Activated CD4-positive, CD25-positive, alpha-beta regulatory T cell (primary cell): ENCODE measurements around the gene ANKS1A.
A peak's percentile ranks its signal among the peaks of the same experiment; 100 is the strongest.

Experiments
- DNase-seq, 4 experiments: peaks; one replicate each; lab custom pipeline; 2025; lab: John Stamatoyannopoulos, UW

ANKS1A gene

GRCh38 chr6:34957231-34957783, 68.3 kb downstream of the ANKS1A start:
- no peak for DNase-seq

- no peak for DNase-seq
Measured at GRCh38 chr6:34958734-34959133, 69.7 kb downstream of the ANKS1A start.

- no peak for DNase-seq
Measured at GRCh38 chr6:34959224-34959623, 70.2 kb downstream of the ANKS1A start.

GRCh38 chr6:34961082-34961481, 72.0 kb downstream of the ANKS1A start:
- DNase-seq = no peak

- DNase-seq = no peak
Measured at GRCh38 chr6:34961574-34961973, 72.5 kb downstream of the ANKS1A start.

- no peak for DNase-seq
Measured at GRCh38 chr6:34964564-34964963, 75.5 kb downstream of the ANKS1A start.

GRCh38 chr6:34967461-34967860, 78.4 kb downstream of the ANKS1A start:
- no peak for DNase-seq

GRCh38 chr6:34969662-34970265, 80.7 kb downstream of the ANKS1A start:
- DNase-seq = no peak

- DNase-seq = no peak
Measured at GRCh38 chr6:34970488-34970887, 81.4 kb downstream of the ANKS1A start.

GRCh38 chr6:34970957-34971356, 81.9 kb downstream of the ANKS1A start:
- DNase-seq = no peak

- no peak for DNase-seq
Measured at GRCh38 chr6:34973547-34974248, 84.6 kb downstream of the ANKS1A start.

- DNase-seq = no peak
Measured at GRCh38 chr6:34974249-34974642, 85.2 kb downstream of the ANKS1A start.

- no peak for DNase-seq
Measured at GRCh38 chr6:34976239-34976638, 87.2 kb downstream of the ANKS1A start.

GRCh38 chr6:34979218-34979617, 90.2 kb downstream of the ANKS1A start:
- no peak for DNase-seq

GRCh38 chr6:34979994-34980393, 90.9 kb downstream of the ANKS1A start:
- no peak for DNase-seq

GRCh38 chr6:34981366-34981765, 92.3 kb downstream of the ANKS1A start:
- no peak for DNase-seq

- DNase-seq = no peak
Measured at GRCh38 chr6:34981951-34982350, 92.9 kb downstream of the ANKS1A start.

GRCh38 chr6:34982424-34982852, 93.4 kb downstream of the ANKS1A start:
- DNase-seq = no peak

- no peak for DNase-seq
Measured at GRCh38 chr6:34984416-34984815, 95.4 kb downstream of the ANKS1A start.

- DNase-seq = no peak
Measured at GRCh38 chr6:34985236-34985635, 96.2 kb downstream of the ANKS1A start.

- DNase-seq = peak; percentile 6 to 29 (median 17)
Measured at GRCh38 chr6:34986845-34987246, 97.8 kb downstream of the ANKS1A start.

- DNase-seq = no peak
Measured at GRCh38 chr6:34987506-34987905, 98.5 kb downstream of the ANKS1A start.

- no peak for DNase-seq
Measured at GRCh38 chr6:34990971-34991560, 102.0 kb downstream of the ANKS1A start.
